ENCODE measurements around the gene CDC20B.

The CDC20B gene

GRCh38 chr5:55218967-55219366 lies 46.0 kb upstream of the CDC20B start:
- Histone ChIP-seq H3K27me3 (ENCODE audit: insufficient read depth, poor library complexity, severe bottlenecking) (peaks cover 25% of the 10 kb centered on the region), H3K27ac (replicated peaks) (no peak overlapping the region), H3K4me3 (replicated peaks; ENCODE audit: insufficient read depth, low read length) (no peak overlapping the region)
- no peak for DNase-seq (ENCODE audit: low read depth in 1 of 2, low spot score in 1 of 2)
- TF ChIP-seq GABPA (IDR thresholded peaks at IDR 0.05; ENCODE audit: low read depth), result no peak
- TF ChIP-seq REST (IDR thresholded peaks at IDR 0.05; ENCODE audit: insufficient replicate concordance, low read depth), result no peak
- no peak for TF ChIP-seq POLR2AphosphoS5 (IDR thresholded peaks at IDR 0.05; ENCODE audit: low read depth)
- no peak for TF ChIP-seq CTCF (IDR thresholded peaks at IDR 0.05; ENCODE audit: insufficient read depth, low read length)
- no peak for TF ChIP-seq SPI1 (IDR thresholded peaks at IDR 0.05; ENCODE audit: borderline replicate concordance, low read depth)

- no peak for DNase-seq (ENCODE audit: low read depth in 1 of 2, low spot score in 1 of 2)
- TF ChIP-seq REST (IDR thresholded peaks at IDR 0.05; ENCODE audit: insufficient replicate concordance, low read depth), result no peak
- no peak for TF ChIP-seq SPI1 (IDR thresholded peaks at IDR 0.05; ENCODE audit: borderline replicate concordance, low read depth)
- no peak for TF ChIP-seq POLR2AphosphoS5 (IDR thresholded peaks at IDR 0.05; ENCODE audit: low read depth)
- TF ChIP-seq GABPA (IDR thresholded peaks at IDR 0.05; ENCODE audit: low read depth), result no peak
- no peak for TF ChIP-seq CTCF (IDR thresholded peaks at IDR 0.05; ENCODE audit: insufficient read depth, low read length)
- Histone ChIP-seq H3K27me3 (ENCODE audit: insufficient read depth, poor library complexity, severe bottlenecking) (no peaks in the 10 kb centered on the region), H3K4me3 (replicated peaks; ENCODE audit: insufficient read depth, low read length) (no peak overlapping the region), H3K27ac (replicated peaks) (no peak overlapping the region)
These were observed 38.4 kb upstream of the CDC20B start for GRCh38 chr5:55211184-55211874.

- DNase-seq (ENCODE audit: low read depth in 1 of 2, low spot score in 1 of 2), result no peak
- H3K27ac ChIP-seq (replicated peaks), result no peak overlapping the region
- H3K4me3 ChIP-seq (replicated peaks; ENCODE audit: insufficient read depth, low read length), result no peak overlapping the region
- no peaks in the 10 kb centered on the region for H3K27me3 ChIP-seq (ENCODE audit: insufficient read depth, poor library complexity, severe bottlenecking)
- TF ChIP-seq POLR2AphosphoS5 (IDR thresholded peaks at IDR 0.05; ENCODE audit: low read depth) (no peak), CTCF (IDR thresholded peaks at IDR 0.05; ENCODE audit: insufficient read depth, low read length) (no peak), GABPA (IDR thresholded peaks at IDR 0.05; ENCODE audit: low read depth) (no peak)
These were observed 32.0 kb upstream of the CDC20B start for GRCh38 chr5:55205001-55205400.

- H3K27me3 ChIP-seq (ENCODE audit: insufficient read depth, poor library complexity, severe bottlenecking), result no peaks in the 10 kb centered on the region
- H3K4me3 ChIP-seq (replicated peaks; ENCODE audit: insufficient read depth, low read length), result no peak overlapping the region
- no peak overlapping the region for H3K27ac ChIP-seq (replicated peaks)
- no peak for DNase-seq (ENCODE audit: low read depth in 1 of 2, low spot score in 1 of 2)
- no peak for TF ChIP-seq GABPA (IDR thresholded peaks at IDR 0.05; ENCODE audit: low read depth)
- no peak for TF ChIP-seq POLR2AphosphoS5 (IDR thresholded peaks at IDR 0.05; ENCODE audit: low read depth)
- TF ChIP-seq CTCF (IDR thresholded peaks at IDR 0.05; ENCODE audit: insufficient read depth, low read length), result no peak
- TF ChIP-seq SPI1 (IDR thresholded peaks at IDR 0.05; ENCODE audit: borderline replicate concordance, low read depth), result no peak
- TF ChIP-seq REST (IDR thresholded peaks at IDR 0.05; ENCODE audit: insufficient replicate concordance, low read depth), result no peak
These were observed 18.2 kb upstream of the CDC20B start for GRCh38 chr5:55191165-55191564.
